Vagina (tissue), 2 donors: ENCODE measurements around the gene STK32A. TPM values are rescaled to one million over a fixed set of nuclear protein-coding genes. Genes with fewer than 3 reads are reported as not detected.

ENCODE experiments used
- DNase-seq, 2 donors: peaks; one replicate each; pipeline ENCODE4 v3.0.0-alpha.2; 2017; ENCODE audit errors: extremely low spot score in 2 of 2
- H3K27ac ChIP-seq: fragments of 200-600 bp; sonication (generic); one replicate; pipeline ENCODE4 v1.5.1; 2019
- H3K27me3 ChIP-seq: fragments of 200-600 bp; sonication (generic); one replicate; pipeline ENCODE4 v1.5.1; 2019
- H3K36me3 ChIP-seq, 2 donors: fragments of 200-600 bp; sonication (generic); one replicate each; pipeline ENCODE4 v1.5.1; 2017 to 2019
- H3K4me1 ChIP-seq: fragments of 200-600 bp; sonication (generic); one replicate; pipeline ENCODE4 v1.5.1; 2019
- H3K4me3 ChIP-seq, 2 donors: fragments of 200-600 bp; sonication (generic); 1 replicate in 1 of 2; 2 replicates in 1 of 2; pipeline ENCODE4 v1.5.1; 2016 to 2019
- H3K9me3 ChIP-seq: fragments of 200-600 bp; sonication (generic); one replicate; pipeline ENCODE4 v1.5.1; 2019
- CTCF ChIP-seq, 3 experiments: fragments of 450-650 bp in 2 of 3; fragments of 200-600 bp in 1 of 3; sonication (generic) in 1 of 3; IDR thresholded peaks; one replicate each; pipeline ENCODE4 v1.5.1; 2017 to 2019; ENCODE audit warnings: antibody characterized with exemption in 3 of 3, mild to moderate bottlenecking in 2 of 3, moderate library complexity in 2 of 3
- POLR2A ChIP-seq, 2 donors: fragments of 450-650 bp; IDR thresholded peaks; one replicate each; pipeline ENCODE4 v1.6.1; 2017; ENCODE audit warnings: antibody characterized with exemption in 2 of 2, mild to moderate bottlenecking in 2 of 2, moderate library complexity in 2 of 2
- POLR2AphosphoS5 ChIP-seq, 2 donors: sonication (generic); formaldehyde crosslinking; IDR thresholded peaks; one replicate each; pipeline ENCODE4 v1.9.0; 2017; ENCODE audit warnings: antibody characterized with exemption in 2 of 2, mild to moderate bottlenecking in 2 of 2, low read depth in 1 of 2; ENCODE audit not compliant: insufficient read depth in 1 of 2
- intact Hi-C: fragments of 100-400 bp; cut with DNase I; formaldehyde crosslinking; loops from one replicate; pipeline ENCODE4 v1.15.1; 2023
- total RNA-seq: library from RNA; depleted of rRNA; stranded (reverse); fragments of >200 nt; gene quantifications from one replicate; pipeline ENCODE4 v1.2.3, GENCODE V29; 2016

Gene STK32A
- total RNA-seq, 1 donor from 2014 or later, result 1.5 TPM

GRCh38 chr5:147190331-147190730 lies 44.5 kb upstream of the STK32A start:
- no peak overlapping the region for H3K4me3 ChIP-seq
- no peaks in the 10 kb centered on the region for H3K36me3 ChIP-seq
- intact Hi-C loops, result no loop called here
- TF ChIP-seq CTCF (IDR thresholded peaks at IDR 0.05) (no peak), POLR2AphosphoS5 (IDR thresholded peaks at IDR 0.05; ENCODE audit: insufficient read depth in 1 of 2, low read depth in 1 of 2) (no peak)
- no peaks in the 10 kb centered on the region for H3K27me3 ChIP-seq
- DNase-seq, result no peak
- H3K9me3 ChIP-seq, result no peaks in the 10 kb centered on the region
- no peaks in the 10 kb centered on the region for H3K4me1 ChIP-seq
- no peak overlapping the region for H3K27ac ChIP-seq

GRCh38 chr5:147193123-147193522 lies 41.7 kb upstream of the STK32A start:
- H3K9me3 ChIP-seq, result no peaks in the 10 kb centered on the region
- TF ChIP-seq CTCF (IDR thresholded peaks at IDR 0.05) (no peak), POLR2A (IDR thresholded peaks at IDR 0.05) (no peak), POLR2AphosphoS5 (IDR thresholded peaks at IDR 0.05; ENCODE audit: insufficient read depth in 1 of 2, low read depth in 1 of 2) (no peak)
- no peak overlapping the region for H3K27ac ChIP-seq
- no peaks in the 10 kb centered on the region for H3K27me3 ChIP-seq
- no peaks in the 10 kb centered on the region for H3K4me1 ChIP-seq
- intact Hi-C loops, result no loop called here
- no peaks in the 10 kb centered on the region for H3K36me3 ChIP-seq
- DNase-seq, result no peak
- no peak overlapping the region for H3K4me3 ChIP-seq

- no peaks in the 10 kb centered on the region for H3K27me3 ChIP-seq
- H3K27ac ChIP-seq, result no peak overlapping the region
- no peaks in the 10 kb centered on the region for H3K9me3 ChIP-seq
- no peaks in the 10 kb centered on the region for H3K4me1 ChIP-seq
- intact Hi-C loops, result no loop called here
- H3K36me3 ChIP-seq, result no peaks in the 10 kb centered on the region
- DNase-seq, result no peak
- no peak for TF ChIP-seq CTCF (IDR thresholded peaks at IDR 0.05)
- TF ChIP-seq POLR2A (IDR thresholded peaks at IDR 0.05), result no peak
- no peak for TF ChIP-seq POLR2AphosphoS5 (IDR thresholded peaks at IDR 0.05; ENCODE audit: insufficient read depth in 1 of 2, low read depth in 1 of 2)
- H3K4me3 ChIP-seq, result no peak overlapping the region
Measured at GRCh38 chr5:147200004-147200403, 34.8 kb upstream of the STK32A start.

GRCh38 chr5:147203213-147203612 lies 31.6 kb upstream of the STK32A start:
- no peaks in the 10 kb centered on the region for H3K27me3 ChIP-seq
- no peaks in the 10 kb centered on the region for H3K9me3 ChIP-seq
- no peak overlapping the region for H3K4me3 ChIP-seq
- intact Hi-C loops, result no loop called here
- no peak overlapping the region for H3K27ac ChIP-seq
- TF ChIP-seq POLR2AphosphoS5 (IDR thresholded peaks at IDR 0.05; ENCODE audit: insufficient read depth in 1 of 2, low read depth in 1 of 2) (no peak), CTCF (IDR thresholded peaks at IDR 0.05) (no peak), POLR2A (IDR thresholded peaks at IDR 0.05) (no peak)
- no peaks in the 10 kb centered on the region for H3K4me1 ChIP-seq
- no peak for DNase-seq
- no peaks in the 10 kb centered on the region for H3K36me3 ChIP-seq

GRCh38 chr5:147204576-147204975 lies 30.2 kb upstream of the STK32A start:
- intact Hi-C loops, result no loop called here
- DNase-seq, result no peak
- Histone ChIP-seq H3K27ac (no peak overlapping the region), H3K36me3 (no peaks in the 10 kb centered on the region), H3K4me1 (no peaks in the 10 kb centered on the region), H3K27me3 (no peaks in the 10 kb centered on the region), H3K4me3 (no peak overlapping the region), H3K9me3 (no peaks in the 10 kb centered on the region)
- TF ChIP-seq CTCF (IDR thresholded peaks at IDR 0.05) (no peak), POLR2AphosphoS5 (IDR thresholded peaks at IDR 0.05; ENCODE audit: insufficient read depth in 1 of 2, low read depth in 1 of 2) (no peak), POLR2A (IDR thresholded peaks at IDR 0.05) (no peak)
